Suprapubic skin (tissue), 4 donors: ENCODE results near the gene MGAT4B. TPM values are rescaled to one million over a fixed set of nuclear protein-coding genes. Genes with fewer than 3 reads are reported as not detected.
"Not testable (repeated sequence)": the region's sequence is repeated elsewhere in the genome, so short reads cannot be mapped to it uniquely, and the experiment has no call there.

Source experiments
- DNase-seq, 2 donors: peaks; one replicate each; pipeline ENCODE4 v3.0.0-alpha.2; 2019; ENCODE audit warnings: low spot score in 2 of 2
- H3K27ac ChIP-seq: fragments of 200-600 bp; sonication (generic); one replicate; pipeline ENCODE4 v1.5.1; 2019
- H3K27me3 ChIP-seq: fragments of 200-600 bp; sonication (generic); one replicate; pipeline ENCODE4 v1.5.1; 2019
- H3K36me3 ChIP-seq: fragments of 200-600 bp; sonication (generic); one replicate; pipeline ENCODE4 v1.5.1; 2019
- H3K4me1 ChIP-seq: fragments of 200-600 bp; sonication (generic); one replicate; pipeline ENCODE4 v1.5.1; 2019
- H3K4me3 ChIP-seq: fragments of 200-600 bp; sonication (generic); one replicate; pipeline ENCODE4 v1.5.1; 2019; ENCODE audit warnings: mild to moderate bottlenecking
- H3K9me3 ChIP-seq: fragments of 200-600 bp; sonication (generic); one replicate; pipeline ENCODE4 v1.5.1; 2019
- CTCF ChIP-seq, 2 donors: fragments of 200-600 bp in 1 of 2; fragments of 450-650 bp in 1 of 2; sonication (generic) in 1 of 2; IDR thresholded peaks; one replicate each; pipeline ENCODE4 v1.5.1; 2016 to 2019; ENCODE audit warnings: antibody characterized with exemption in 2 of 2, mild to moderate bottlenecking in 1 of 2, moderate library complexity in 1 of 2
- EP300 ChIP-seq: sonication (generic); formaldehyde crosslinking; IDR thresholded peaks from one replicate; pipeline ENCODE4 v1.6.1; 2017; ENCODE audit warnings: antibody characterized with exemption
- POLR2A ChIP-seq, 2 donors: fragments of 450-650 bp; IDR thresholded peaks; one replicate each; pipeline ENCODE4 v1.6.1; 2017; ENCODE audit warnings: antibody characterized with exemption in 2 of 2, mild to moderate bottlenecking in 2 of 2, moderate library complexity in 2 of 2
- POLR2AphosphoS5 ChIP-seq, 3 donors: sonication (generic); formaldehyde crosslinking; IDR thresholded peaks; one replicate each; pipeline ENCODE4 v1.6.1; 2017; ENCODE audit warnings: antibody characterized with exemption in 3 of 3
- WGBS: methylation state at CpG from one replicate; pipeline ENCODE4 v1.1.5; 2018; 5-methylcytosine and 5-hydroxymethylcytosine counted together
- total RNA-seq, 4 donors: library from RNA; depleted of rRNA; stranded (reverse); fragments of >200 nt; gene quantifications; one replicate each; pipeline ENCODE4 v1.1.0, GENCODE V29; 2016

The MGAT4B gene
- total RNA-seq, 4 donors from 2014 or later: 74.5 to 142 (median 97.4) TPM

- H3K9me3 ChIP-seq: no peaks in the 10 kb centered on the region
- no peak overlapping the region for H3K27ac ChIP-seq
- no peaks in the 10 kb centered on the region for H3K27me3 ChIP-seq
- H3K4me1 ChIP-seq: no peaks in the 10 kb centered on the region
- DNase-seq: no peak
- TF ChIP-seq POLR2A (IDR thresholded peaks at IDR 0.05) (no peak), EP300 (no peak), POLR2AphosphoS5 (IDR thresholded peaks at IDR 0.05) (no peak), CTCF (IDR thresholded peaks at IDR 0.05) (no peak)
- 94% methylated on average over 11 of the region's 11 CpGs for WGBS
- no peak overlapping the region for H3K4me3 ChIP-seq
- peaks cover 60% of the 10 kb centered on the region for H3K36me3 ChIP-seq
Observed at GRCh38 chr5:179840321-179840720, 33.7 kb upstream of the MGAT4B start.

- DNase-seq: no peak
- H3K27ac ChIP-seq: no peak overlapping the region
Observed at GRCh38 chr5:179839328-179840256, 32.9 kb upstream of the MGAT4B start.

GRCh38 chr5:179837076-179838011 lies 30.7 kb upstream of the MGAT4B start:
- no peak for DNase-seq
- peaks cover 4% of the 10 kb centered on the region for H3K4me1 ChIP-seq
- no peaks in the 10 kb centered on the region for H3K9me3 ChIP-seq
- WGBS: 77% methylated on average over 10 of the region's 15 CpGs
- H3K36me3 ChIP-seq: peaks cover 77% of the 10 kb centered on the region
- no peak for TF ChIP-seq POLR2A (IDR thresholded peaks at IDR 0.05)
- no peak for TF ChIP-seq EP300
- H3K4me3 ChIP-seq: no peak overlapping the region
- H3K27me3 ChIP-seq: no peaks in the 10 kb centered on the region
- no peak overlapping the region for H3K27ac ChIP-seq

More at GRCh38 chr5:179839328-179840256, 32.9 kb upstream of the MGAT4B start:
- H3K27me3 ChIP-seq: no peaks in the 10 kb centered on the region
- 73% methylated on average over 9 of the region's 16 CpGs for WGBS
- no peaks in the 10 kb centered on the region for H3K9me3 ChIP-seq
- no peak overlapping the region for H3K4me3 ChIP-seq
- TF ChIP-seq CTCF (IDR thresholded peaks at IDR 0.05) (no peak), POLR2A (IDR thresholded peaks at IDR 0.05) (no peak), POLR2AphosphoS5 (IDR thresholded peaks at IDR 0.05) (no peak), EP300 (no peak)
- H3K36me3 ChIP-seq: peaks cover 66% of the 10 kb centered on the region
- H3K4me1 ChIP-seq: no peaks in the 10 kb centered on the region

GRCh38 chr5:179836225-179837019 lies 29.8 kb upstream of the MGAT4B start:
- no peak for TF ChIP-seq CTCF (IDR thresholded peaks at IDR 0.05)
- TF ChIP-seq EP300: no peak
- no peak for TF ChIP-seq POLR2AphosphoS5 (IDR thresholded peaks at IDR 0.05)
- no peak for TF ChIP-seq POLR2A (IDR thresholded peaks at IDR 0.05)
- 81% methylated on average over 19 of the region's 19 CpGs for WGBS
- no peak for DNase-seq

GRCh38 chr5:179834871-179835270 lies 28.2 kb upstream of the MGAT4B start:
- WGBS: 92% methylated on average over 17 of the region's 28 CpGs
- H3K4me3 ChIP-seq, H3K9me3 ChIP-seq, H3K27ac ChIP-seq, H3K4me1 ChIP-seq, DNase-seq, H3K27me3 ChIP-seq: not testable (repeated sequence)
- peaks cover 85% of the 10 kb centered on the region for H3K36me3 ChIP-seq

More at GRCh38 chr5:179836225-179837019, 29.8 kb upstream of the MGAT4B start:
- peaks cover 4% of the 10 kb centered on the region for H3K4me1 ChIP-seq
- H3K27me3 ChIP-seq: no peaks in the 10 kb centered on the region
- H3K4me3 ChIP-seq: no peak overlapping the region
- no peaks in the 10 kb centered on the region for H3K9me3 ChIP-seq
- peaks cover 78% of the 10 kb centered on the region for H3K36me3 ChIP-seq
- no peak overlapping the region for H3K27ac ChIP-seq
